Stimulated activated CD4-positive, alpha-beta T cell treated with anti-CD3 and anti-CD28 coated beads, Interleukin-1b, Interleukin-23, amount 100 ng/mL, for 1 hour (primary cell): ENCODE data around the gene MORC1.
"Not testable (repeated sequence)": the region's sequence is repeated elsewhere in the genome, so short reads cannot be mapped to it uniquely, and the experiment has no call there.

Experiments used
- DNase-seq, 2 donors: peaks; one replicate each; pipeline ENCODE4 v3.0.0-alpha.2; 2020; ENCODE audit warnings: low read depth in 2 of 2

The MORC1 gene

DNA sequence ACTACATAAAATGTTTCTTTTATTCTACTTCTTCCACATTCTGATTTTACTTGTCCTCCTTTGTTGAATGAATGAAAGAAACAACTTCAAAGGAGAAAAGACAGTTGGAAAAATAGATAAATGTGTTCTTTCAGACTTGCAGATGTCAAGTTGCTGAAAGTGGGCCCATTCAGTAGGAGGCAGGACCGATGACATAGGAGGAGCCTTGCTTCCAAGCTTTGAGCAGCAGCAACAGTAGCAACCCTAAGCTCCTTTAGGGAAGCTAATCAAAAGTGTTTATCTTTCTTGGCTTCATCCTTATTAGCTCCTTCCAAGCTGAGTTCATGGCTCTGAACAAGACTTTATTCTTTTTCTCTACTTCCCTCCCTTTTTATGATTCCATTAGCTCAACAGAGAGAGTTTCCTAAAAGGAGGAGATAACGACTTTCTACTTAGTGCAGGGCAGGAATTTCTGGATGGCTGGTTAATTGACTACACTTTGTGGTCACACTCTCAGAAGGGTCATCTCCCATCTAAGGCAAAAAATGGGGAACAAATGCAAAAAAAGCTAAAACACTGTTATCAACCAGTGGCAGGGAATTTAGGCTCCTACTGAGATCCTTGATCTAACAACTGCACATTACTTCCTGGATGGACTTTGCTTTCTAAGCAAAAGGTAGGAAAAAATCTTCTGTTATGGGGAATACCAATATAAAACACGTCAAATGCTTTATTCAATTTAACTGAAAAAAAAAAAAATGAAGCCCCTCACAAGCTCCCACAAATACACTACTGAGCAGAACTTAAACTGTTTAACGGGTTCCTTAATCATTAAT is 4.8 kb downstream of the MORC1 start:
- no peak for DNase-seq

GRCh38 chr3:109109574-109109973 is 8.4 kb downstream of the MORC1 start:
- no peak for DNase-seq

DNA sequence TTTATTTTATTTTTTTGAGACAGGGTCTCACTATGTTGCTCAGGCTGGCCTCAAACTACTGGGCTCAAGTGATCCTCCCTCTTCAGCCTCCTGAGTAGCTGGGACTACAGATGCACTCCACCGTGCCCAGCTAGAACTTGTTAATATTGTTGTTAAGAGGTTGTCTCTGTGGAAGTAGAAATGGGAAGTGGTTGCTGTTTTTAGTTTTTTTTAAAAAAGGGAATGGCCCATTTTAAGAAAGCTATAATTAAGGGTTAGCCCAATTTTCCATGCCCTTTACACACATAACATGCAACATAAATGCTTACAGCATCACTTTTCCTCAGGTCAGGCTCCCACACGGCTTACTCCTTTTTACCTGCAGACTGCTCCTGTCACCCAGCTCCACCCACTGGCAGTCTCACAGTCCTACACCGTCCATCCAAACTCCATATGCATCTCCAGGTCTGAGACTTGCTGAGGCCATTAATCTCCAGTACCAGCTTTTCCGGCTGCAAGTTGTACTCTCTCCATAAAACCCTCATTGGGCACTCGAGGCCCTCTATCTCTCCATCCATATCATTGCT is 19.8 kb downstream of the MORC1 start:
- DNase-seq = no peak

- DNase-seq = no peak
Observed at GRCh38 chr3:109095166-109095565, 22.8 kb downstream of the MORC1 start.

DNA sequence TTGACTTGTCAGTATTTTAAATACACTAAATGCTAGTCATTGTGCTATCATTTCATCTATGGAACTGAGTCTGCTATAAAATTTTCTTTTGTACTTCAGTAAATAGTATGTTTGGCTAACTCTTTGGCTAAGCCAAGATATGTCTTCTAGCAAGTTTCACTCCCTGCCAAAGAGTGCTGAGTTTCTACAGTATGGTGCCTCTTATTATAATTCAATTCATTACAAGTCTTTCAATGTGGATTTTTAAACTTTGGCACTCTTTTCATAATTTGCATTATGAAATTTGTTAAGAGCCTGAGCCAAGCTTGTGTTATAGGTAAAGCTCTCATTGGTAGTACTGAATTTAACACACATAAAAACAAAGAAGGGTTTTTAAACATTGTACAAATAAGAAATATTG is 24.4 kb downstream of the MORC1 start:
- no peak for DNase-seq

DNA sequence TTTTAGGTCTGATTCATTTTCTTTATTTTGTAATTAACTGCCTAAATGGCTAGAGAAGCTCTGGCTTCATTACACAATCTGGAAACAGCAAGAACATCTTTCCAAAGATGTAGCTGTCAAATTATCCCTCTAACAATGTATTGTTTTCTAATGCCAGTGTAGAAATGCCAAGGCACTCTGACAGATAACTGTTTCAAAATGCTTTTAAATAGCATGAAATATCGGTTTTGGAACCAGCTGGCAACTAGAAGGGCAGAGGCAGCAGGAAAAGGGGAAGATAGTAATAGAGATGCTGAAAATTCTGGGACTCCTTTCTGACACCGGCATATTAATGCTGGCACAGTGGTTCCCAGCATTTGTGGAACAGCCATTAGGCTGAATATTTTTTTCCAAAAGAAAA is 26.1 kb downstream of the MORC1 start:
- no peak for DNase-seq

DNA sequence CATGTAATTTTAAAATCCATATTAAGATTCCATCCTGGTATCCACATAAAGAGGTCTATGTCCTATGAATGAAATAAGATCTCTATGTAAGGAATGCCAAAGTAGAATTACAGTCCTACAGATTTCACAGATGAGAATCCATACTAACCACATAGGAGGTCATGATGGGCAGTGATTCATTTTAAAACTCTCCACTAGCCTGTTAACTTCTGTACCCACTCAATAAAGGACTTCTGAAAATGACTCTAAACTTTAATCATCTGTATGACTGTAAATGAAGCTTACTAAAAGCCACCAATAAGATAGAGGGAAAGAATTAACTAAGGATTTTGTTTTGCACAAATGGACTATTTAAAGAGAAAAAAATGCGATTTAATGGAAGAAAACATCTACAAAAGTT is 28.7 kb downstream of the MORC1 start:
- DNase-seq = no peak

GRCh38 chr3:109081746-109082510 is 36.0 kb downstream of the MORC1 start:
- no peak for DNase-seq

GRCh38 chr3:109080090-109080489 is 37.8 kb downstream of the MORC1 start:
- not testable (repeated sequence) for DNase-seq

DNA sequence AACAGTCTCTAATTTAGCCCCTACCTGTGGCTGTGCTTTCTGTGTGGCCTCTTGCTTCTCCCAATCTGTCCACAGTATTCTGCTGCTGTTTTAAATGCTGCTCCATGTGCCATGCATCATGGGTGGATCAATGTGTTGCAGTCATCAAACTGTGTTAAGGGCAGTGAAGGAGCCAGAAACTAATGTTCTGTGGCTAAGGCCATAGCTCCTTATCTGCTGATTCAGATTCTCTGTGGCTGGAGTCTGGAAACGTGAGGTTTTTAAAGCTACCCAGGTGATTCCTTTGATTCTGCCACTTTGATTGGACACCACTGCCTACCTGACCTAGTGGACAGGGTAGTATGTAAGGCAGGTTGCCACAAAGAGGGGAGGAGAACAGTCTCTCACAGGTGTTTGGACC is 44.8 kb downstream of the MORC1 start:
- no peak for DNase-seq

GRCh38 chr3:109072194-109072593 is 45.7 kb downstream of the MORC1 start:
- no peak for DNase-seq

DNA sequence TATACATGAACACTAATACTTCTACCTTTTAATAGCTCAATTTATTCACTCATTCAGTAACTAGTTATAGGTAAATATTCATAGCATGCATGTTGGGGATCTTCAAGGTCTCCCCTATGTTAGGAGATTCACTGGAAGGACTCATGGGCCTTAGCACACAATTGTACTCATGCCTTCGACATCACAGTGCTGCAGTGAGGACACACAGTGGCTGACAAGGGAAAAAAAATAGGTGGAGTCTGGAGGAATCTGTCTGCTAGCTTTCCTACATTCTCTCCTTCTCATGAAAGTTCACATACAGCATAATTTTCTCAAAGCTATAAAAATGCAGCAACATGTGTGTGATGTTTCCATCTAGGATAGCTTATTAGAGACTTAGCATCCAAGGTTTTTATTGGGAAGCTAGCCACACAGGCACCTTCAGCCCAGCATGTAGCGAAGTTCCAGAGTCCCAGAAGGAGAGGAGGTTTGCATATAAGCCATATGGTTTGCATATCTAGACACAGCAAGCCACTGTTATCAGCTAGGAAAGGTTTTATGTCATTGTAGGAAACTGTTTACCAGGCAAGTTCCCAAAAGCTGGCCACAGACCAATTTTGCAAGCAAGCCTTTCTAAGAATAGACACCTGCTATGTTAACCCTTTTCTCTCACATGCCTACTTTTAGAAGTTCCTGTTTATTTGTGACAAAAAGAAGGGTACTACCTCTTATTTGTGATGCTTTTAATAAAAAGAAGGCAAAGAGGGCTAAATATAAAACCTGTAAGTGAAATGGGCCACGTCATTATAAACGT is 46.4 kb downstream of the MORC1 start:
- no peak for DNase-seq

DNA sequence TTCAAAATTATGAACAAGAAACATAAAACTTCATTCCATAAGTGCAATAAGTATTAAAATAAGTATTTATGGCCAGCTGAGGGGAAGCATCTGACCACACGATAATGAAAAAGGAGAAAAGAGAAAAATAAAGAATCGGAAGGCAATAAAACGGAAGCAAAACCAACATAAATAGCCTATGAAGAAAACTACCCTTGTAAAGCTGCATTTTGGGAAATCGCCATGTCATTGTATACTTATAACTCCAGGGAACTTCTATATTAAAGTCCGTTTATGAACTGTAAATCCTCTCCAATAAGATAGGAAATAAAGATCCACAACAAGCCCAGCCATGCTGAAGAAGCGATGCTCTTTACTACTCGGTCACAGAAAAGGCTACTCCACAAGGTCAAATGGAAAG is 47.7 kb downstream of the MORC1 start:
- no peak for DNase-seq

GRCh38 chr3:109066864-109067263 is 51.1 kb downstream of the MORC1 start:
- no peak for DNase-seq

- DNase-seq = no peak
Observed at GRCh38 chr3:109059264-109059663, 58.7 kb downstream of the MORC1 start.

DNA sequence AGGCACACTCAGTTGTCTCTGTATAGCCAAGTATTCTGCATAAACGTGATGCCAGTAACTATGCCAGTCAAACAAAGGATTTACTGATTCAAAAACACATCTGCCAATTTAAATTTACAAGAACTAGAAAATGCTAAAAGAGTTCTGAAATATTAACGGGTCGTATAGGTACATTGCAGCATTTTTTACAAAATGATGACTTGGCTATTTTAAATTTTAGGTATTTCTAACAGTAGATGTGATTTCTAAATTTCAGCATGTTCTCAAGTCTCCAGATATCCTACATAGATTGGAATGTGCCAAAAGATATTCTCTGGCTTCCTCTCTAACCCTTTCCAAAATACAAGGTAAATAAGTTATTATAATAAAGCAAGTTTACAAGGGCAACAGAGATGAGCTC is 60.3 kb downstream of the MORC1 start:
- DNase-seq = no peak

DNA sequence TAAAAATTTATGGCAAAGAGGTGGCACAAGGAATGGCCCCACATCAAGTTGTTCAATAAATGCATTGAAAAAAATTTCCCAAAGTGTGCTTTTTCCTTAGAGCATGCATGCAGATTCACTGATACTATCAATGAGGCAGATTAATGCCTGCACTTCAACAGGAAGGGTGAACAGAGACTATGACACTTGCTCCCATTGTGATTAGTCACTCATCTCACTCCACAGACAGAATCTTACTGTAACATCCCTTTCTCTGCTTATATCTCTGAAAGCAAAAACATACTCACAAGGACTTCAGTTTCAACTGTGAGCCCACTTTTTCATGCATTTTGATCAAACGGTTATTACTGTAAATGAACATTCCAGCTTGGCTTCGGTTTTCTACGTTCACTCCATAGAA is 60.9 kb downstream of the MORC1 start:
- no peak for DNase-seq

DNA sequence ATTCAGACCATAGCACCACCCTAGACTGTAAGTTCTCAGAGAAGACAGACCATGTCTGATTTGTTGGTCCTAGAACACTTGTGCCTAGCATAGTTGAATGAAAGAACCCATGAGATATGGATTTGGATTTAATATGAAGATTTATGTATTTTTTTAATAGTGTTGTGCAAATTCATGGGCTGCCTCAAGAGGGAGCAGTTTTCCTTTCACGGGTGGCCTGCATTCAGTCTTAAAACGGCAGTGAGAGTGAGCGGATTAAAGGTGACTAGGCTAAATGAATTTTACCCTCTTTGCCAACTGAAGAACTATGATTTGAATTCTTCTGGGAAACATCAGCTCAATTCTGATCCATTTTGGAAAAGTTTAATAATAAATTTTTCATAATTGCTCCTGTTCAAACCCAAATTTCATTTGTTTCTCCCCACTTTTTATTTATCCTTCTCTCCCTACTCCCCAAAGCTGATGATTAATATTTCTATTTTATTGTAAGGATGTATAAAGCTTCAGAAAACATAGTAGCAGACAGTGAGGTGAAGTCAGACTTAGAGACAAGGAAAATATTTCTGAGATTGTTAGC is 67.3 kb downstream of the MORC1 start:
- no peak for DNase-seq

DNA sequence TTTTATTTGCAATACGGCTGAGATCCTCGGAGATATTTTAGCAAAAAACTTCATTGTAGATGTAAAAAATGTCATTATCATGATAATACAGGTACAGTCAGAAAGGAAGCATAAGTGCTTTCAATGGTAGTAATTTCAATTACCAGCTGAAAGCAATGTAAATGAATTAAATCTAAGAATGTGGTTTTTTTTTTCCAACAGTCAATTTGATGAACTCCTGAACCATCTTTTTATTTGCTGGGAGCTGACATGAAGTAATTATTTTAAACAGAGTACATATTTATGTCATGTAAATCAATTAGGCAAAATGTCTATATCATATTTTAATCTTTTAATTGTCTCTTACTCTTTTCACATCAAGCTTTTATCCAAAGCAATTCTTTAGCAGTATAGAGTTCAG is 70.6 kb downstream of the MORC1 start:
- no peak for DNase-seq

GRCh38 chr3:109045271-109046040 is 72.5 kb downstream of the MORC1 start:
- no peak for DNase-seq

DNA sequence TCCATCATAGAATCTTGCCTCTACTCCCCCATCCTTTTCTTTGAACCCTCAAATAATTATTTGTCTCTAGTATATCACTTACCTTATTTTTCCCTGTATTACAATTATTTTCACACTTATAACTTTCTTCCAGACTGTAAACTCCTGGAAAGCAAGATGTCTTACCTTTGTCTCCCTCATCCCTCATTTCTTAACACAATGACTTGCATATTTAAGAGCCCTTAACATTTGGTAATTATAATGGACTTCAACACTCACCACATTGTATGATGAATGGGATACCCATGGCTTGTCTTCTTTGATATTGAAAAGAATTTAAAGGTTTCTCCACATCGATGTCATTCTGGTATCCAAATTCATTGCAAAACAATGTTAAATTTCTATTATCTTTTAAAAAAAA is 82.9 kb downstream of the MORC1 start:
- DNase-seq = no peak
